DMS153 treated with DMSO at 0.1 percent for 48 hours (cell line): ENCODE measurements around the gene ARFIP1.

Experiments used
- DNase-seq: peaks from one replicate; lab custom pipeline; 2025; ENCODE audit not compliant: unreplicated experiment; lab: John Stamatoyannopoulos, UW

Gene ARFIP1

DNA sequence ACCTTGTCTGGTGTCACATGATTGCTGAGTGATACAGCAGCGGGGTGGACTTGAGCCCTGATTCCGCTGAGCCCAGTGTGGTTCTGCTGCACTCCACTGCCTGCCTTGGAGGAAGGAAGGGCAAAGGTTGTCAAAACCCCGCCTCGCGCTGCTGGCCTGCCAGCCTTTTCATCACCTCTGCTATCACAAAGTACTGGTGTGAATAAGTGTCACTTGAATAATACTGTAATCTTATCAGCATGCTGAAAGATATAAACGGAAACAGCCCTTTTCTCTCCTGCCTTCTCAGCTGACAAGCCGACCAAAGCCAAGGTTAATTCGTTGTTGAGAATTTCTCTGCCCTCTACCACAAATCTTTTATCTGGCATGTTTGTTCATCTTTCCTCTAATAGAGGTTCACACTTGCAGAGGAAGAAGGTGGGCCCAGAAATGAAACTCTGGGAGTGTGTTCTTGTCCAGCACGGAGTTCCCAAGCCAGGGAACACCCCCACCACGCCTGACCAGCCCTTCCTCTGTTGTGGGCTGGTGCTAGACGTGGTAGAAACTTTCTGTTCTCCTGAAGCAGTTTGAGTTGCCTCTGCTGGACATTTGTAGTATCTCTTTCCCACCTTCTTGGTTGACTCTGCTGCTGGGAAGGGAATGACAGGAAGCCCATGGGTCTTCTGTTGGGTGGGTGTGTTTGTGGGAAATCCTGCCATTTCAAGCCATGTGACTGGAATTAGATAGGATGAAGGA is 177.8 kb downstream of the ARFIP1 start:
- no peak for DNase-seq

DNA sequence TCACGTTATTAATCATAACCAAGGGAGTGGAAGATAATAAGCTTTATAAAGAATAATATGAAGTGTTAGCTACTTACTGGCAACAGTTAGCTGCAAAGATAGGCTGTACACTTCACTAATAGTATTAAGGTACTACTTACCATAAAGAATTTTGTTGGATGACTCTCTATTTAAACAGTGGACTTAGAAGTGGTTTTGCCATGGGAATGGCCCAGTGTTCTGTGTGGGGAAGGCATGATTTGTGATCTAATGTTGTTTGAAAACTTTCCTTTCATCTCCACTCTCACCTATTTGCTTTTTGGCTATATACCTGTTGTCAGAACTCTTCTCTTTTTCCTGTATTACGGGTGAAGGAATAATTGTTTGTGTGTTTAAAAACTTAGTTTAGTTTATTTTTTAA is 179.3 kb downstream of the ARFIP1 start:
- DNase-seq = no peak

DNA sequence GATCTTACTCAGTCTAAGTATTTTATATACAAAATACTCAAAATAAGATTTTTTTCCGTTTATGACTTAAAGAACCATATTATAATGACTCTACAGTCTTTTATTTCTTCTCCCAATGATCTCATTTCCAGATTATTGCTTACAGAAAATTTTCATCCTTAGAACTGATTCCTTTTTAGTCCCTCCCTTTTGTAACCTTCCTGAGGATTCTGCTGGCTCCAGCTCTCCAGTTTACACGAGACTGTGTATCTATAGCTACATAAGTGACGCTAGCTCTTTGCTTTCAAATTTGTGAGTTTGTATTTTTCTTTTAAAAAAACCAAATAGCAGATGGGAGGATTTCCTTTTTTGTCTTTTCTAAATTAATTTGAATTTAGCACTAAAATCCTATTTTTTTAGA is 180.3 kb downstream of the ARFIP1 start:
- DNase-seq = no peak

DNA sequence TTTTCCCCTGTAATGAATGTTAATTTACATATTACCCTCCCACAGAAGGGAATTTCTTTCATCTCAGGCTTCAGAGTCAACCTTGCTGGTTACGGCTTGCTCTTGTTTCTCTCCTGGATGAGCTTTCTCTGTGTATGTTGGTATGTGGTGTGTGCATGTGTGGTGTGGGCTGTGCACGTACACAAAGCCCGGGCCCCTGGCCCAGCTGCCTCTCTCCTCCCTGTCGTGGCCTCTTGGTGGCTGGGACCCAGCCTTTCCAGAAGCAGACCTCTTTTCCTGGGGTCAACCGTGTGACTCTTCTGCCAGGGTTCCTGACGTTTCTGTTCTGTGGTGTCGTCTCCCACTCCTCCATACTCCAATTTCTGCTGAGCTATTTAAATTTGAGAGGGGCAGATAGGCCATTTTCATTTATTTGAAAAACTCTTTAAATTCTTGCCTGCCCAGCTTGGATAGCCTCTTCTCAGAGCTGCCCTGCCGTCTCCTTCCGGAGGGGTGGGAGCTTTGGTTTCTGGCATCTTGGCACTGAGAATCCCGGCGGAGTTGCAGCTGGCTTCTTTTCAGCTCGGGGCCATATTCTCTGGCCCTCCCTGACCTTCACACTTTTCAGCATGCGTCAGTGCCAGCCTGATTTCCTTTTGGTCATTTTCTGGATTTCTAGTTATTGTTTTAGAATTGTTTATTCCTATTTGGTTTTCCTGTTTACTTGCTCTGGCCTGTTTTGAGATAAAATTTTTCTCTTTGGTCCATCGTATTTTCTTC is 181.4 kb downstream of the ARFIP1 start:
- DNase-seq = no peak

DNA sequence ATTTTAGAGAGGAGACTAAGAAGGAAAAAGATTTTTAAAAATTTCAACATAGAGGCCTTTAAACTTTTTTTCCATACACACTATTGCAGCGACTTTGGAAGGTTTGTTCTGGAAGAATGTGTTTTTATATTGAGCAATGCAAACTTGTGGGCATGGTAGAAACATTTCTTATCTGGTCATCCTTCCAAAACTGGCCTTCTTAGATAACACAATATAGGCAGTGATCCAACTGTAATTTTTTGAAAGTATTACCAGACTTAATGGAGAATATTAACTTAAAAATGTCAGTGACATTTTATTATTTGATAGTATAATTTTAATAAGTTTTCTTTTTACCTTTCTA is 182.0 kb downstream of the ARFIP1 start:
- DNase-seq = no peak
